Left lung (tissue), 10 donors: ENCODE data around the gene TMSB4Y. TPM values are rescaled to one million over a fixed set of nuclear protein-coding genes. Genes with fewer than 3 reads are reported as not detected.

Experiments used
- ATAC-seq: fragments of 200-7000 bp; cut with Tn5 transposase; one replicate; pipeline ENCODE4 v1.9.1; 2020; ENCODE audit warnings: moderate library complexity
- DNase-seq, 4 donors: peaks; one replicate each; pipeline ENCODE4 v3.0.0-alpha.2; 2013 to 2020
- H3K27ac ChIP-seq, 2 donors: fragments of 200-600 bp; sonication (generic) in 1 of 2; one replicate each; pipeline versions ENCODE4 v1.5.0 to v1.8.0; 2020 to 2021
- H3K27me3 ChIP-seq, 2 donors: fragments of 200-600 bp; sonication (generic) in 1 of 2; one replicate each; pipeline versions ENCODE4 v1.5.0 to v1.8.0; 2020 to 2021
- H3K36me3 ChIP-seq, 2 donors: fragments of 200-600 bp; sonication (generic) in 1 of 2; one replicate each; pipeline versions ENCODE4 v1.5.0 to v1.8.0; 2020 to 2021
- H3K4me1 ChIP-seq, 2 donors: fragments of 200-600 bp; one replicate each; pipeline ENCODE4 v1.8.0; 2021
- H3K4me3 ChIP-seq, 2 donors: fragments of 200-600 bp; sonication (generic) in 1 of 2; one replicate each; pipeline versions ENCODE4 v1.5.0 to v1.8.0; 2020 to 2021; ENCODE audit warnings: mild to moderate bottlenecking in 1 of 2
- H3K9me3 ChIP-seq, 2 donors: fragments of 200-600 bp; sonication (generic) in 1 of 2; one replicate each; pipeline versions ENCODE4 v1.5.0 to v1.8.0; 2020 to 2021
- intact Hi-C, 2 donors: fragments of 100-400 bp; cut with DNase I; formaldehyde crosslinking; loops; one replicate each; pipeline versions ENCODE4 v1.11.2 to v1.14.2; 2022
- polyA plus RNA-seq, 6 donors: library from polyadenylated mRNA; unstranded; fragments of 120-200 nt; gene quantifications; one replicate each; pipeline ENCODE4 v1.2.1, GENCODE V29; 2013; ENCODE audit not compliant: insufficient read length in 6 of 6
- total RNA-seq, 2 donors: library from RNA; stranded (reverse); fragmentation: NEBNext Ultra II Directional; extraction: Animal tissue kit (Norgen Biotek cat#: 25700); gene quantifications; one replicate each; pipeline ENCODE4 v1.2.1, GENCODE V29; 2021
- TF ChIP-seq, protein P1 (sequence below), 2 donors: fragments of 200-600 bp; sonication (generic) in 1 of 2; IDR thresholded peaks; one replicate each; pipeline versions ENCODE4 v1.5.0 to v1.8.0; 2021; ENCODE audit warnings: antibody characterized with exemption in 2 of 2
- donor health status: DM: no; HTN: yes; CAD: no.
- donor health status: DM: no; HTN: no; CAD: no.

Gene TMSB4Y
- total and polyA plus RNA-seq, 8 donors: 0.09 to 3.5 (median 1.6) TPM; not detected in 2

DNA sequence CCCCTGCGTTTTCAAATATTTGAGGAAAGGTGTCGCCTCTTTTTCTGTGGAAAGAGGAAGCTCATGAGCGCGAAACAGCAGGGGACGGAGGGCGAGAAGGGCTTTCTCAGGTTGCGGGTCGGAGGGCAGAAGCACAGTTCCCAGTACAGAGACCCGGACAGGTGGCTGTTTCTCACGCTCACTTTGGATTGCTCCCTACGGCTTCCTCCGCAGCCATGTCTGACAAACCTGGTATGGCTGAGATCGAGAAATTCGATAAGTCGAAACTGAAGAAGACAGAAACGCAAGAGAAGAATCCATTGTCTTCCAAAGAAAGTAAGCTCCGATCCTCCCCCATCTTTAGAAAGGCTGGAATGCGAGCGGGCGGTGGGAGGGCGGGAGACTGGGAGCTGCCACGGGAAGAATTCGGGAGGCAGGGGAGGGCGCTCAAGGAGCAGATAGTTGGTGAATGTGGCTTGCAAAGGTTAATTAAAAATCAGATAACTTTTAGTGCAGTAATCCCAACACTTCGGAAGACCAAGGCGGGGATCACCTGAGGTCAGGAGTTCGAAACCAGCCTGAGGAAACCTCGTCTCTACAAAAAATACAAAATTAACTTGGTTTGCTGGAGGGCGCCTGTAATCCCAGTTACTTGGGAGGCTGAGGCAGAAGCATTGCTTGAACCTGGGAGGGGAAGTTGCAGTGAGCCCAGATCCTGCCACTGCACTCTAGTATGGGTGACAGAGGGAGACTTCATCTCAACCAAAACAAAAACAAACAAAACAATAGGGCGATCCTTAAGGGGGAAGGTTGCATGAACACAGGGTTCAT is 627 bp downstream of the TMSB4Y start:
- Histone ChIP-seq H3K27me3 (no peaks in the 10 kb centered on the region), H3K4me1 (peaks cover 0 to 10% of the 10 kb centered on the region in 2 donors), H3K36me3 (no peaks in the 10 kb centered on the region), H3K4me3 (peak overlapping the region in 1 of 2 donors; percentile 46), H3K27ac (peak overlapping the region in 1 of 2 donors; percentile 89), H3K9me3 (no peaks in the 10 kb centered on the region)
- DNase-seq: peak in 1 of 4 donors; percentile 36
- no peak for ATAC-seq
- TF ChIP-seq, protein P1, sequence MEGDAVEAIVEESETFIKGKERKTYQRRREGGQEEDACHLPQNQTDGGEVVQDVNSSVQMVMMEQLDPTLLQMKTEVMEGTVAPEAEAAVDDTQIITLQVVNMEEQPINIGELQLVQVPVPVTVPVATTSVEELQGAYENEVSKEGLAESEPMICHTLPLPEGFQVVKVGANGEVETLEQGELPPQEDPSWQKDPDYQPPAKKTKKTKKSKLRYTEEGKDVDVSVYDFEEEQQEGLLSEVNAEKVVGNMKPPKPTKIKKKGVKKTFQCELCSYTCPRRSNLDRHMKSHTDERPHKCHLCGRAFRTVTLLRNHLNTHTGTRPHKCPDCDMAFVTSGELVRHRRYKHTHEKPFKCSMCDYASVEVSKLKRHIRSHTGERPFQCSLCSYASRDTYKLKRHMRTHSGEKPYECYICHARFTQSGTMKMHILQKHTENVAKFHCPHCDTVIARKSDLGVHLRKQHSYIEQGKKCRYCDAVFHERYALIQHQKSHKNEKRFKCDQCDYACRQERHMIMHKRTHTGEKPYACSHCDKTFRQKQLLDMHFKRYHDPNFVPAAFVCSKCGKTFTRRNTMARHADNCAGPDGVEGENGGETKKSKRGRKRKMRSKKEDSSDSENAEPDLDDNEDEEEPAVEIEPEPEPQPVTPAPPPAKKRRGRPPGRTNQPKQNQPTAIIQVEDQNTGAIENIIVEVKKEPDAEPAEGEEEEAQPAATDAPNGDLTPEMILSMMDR (IDR thresholded peaks at IDR 0.05): no peak
- intact Hi-C loops: no loop called here

DNA sequence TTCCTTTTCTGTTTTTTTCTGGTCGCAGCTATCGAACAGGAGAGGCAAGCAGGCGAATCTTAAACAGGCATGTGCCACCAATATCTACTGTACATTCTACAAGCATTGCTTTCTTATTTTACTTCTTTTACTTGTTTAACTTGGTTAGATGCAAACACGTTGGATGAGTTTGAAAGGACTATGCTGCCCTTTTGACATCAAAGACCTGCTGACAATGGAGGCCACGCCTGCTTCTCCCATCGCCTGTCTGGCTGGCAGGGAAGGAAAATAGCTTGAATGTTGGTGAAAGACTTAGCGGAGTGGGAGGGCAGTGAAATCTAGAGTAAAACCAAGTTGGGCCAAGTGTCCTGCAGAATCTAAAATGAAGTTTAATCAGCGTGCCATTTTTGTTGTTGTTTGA is 1.5 kb downstream of the TMSB4Y start:
- Histone ChIP-seq H3K9me3 (no peaks in the 10 kb centered on the region), H3K27me3 (no peaks in the 10 kb centered on the region), H3K27ac (no peak overlapping the region), H3K36me3 (no peaks in the 10 kb centered on the region), H3K4me1 (peaks cover 0 to 10% of the 10 kb centered on the region in 2 donors), H3K4me3 (peak overlapping the region in 1 of 2 donors; percentile 46)
- ATAC-seq (no peak), DNase-seq (no peak)
- intact Hi-C loops: no loop called here
- TF ChIP-seq, protein P1 (IDR thresholded peaks at IDR 0.05): no peak

DNA sequence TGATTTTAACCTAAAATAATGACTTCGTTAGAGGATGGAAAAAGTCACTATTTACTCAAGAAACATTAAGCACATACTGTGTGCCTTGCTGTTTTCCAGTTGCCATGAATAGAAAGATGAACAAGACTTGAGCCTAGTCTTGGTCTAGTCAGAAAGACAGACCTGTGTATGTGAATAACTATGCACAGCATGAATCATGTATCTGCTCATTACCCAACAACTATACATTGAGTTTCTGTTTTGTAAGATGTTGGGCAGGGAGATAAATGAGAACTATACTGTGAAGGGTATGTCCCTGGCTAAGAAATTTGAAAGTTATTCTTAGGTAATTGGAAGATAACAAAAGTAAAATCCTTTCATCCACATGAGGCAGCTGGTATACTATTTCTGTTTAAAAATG is 4.3 kb downstream of the TMSB4Y start:
- no peak for DNase-seq
- Histone ChIP-seq H3K27me3 (no peaks in the 10 kb centered on the region), H3K36me3 (no peaks in the 10 kb centered on the region), H3K27ac (no peak overlapping the region), H3K4me3 (no peak overlapping the region), H3K4me1 (peaks cover 0 to 10% of the 10 kb centered on the region in 2 donors), H3K9me3 (no peaks in the 10 kb centered on the region)
- TF ChIP-seq, protein P1 (IDR thresholded peaks at IDR 0.05): no peak
- no peak for ATAC-seq
- intact Hi-C loops: no loop called here

DNA sequence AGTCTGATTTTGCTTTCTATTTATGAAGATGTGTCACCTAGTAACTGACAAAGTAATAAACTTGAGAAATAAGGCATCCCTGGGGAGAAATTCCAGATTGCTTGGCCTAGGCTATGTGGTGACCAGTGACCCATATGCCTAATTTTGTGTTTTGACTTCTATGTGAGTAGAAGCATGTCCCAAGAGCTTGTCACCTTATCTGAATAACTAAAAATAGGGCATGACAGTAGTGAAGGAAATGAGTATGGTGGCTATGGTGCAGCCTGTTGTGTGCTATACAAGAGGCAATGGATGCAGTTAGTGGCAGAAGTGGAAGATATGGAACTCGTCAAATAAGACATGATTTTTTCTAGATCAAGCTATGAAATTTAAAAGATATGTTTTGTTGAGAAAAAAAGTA is 15.3 kb downstream of the TMSB4Y start:
- Histone ChIP-seq H3K27me3 (no peaks in the 10 kb centered on the region), H3K9me3 (peaks cover 0 to 4% of the 10 kb centered on the region in 2 donors), H3K4me1 (no peaks in the 10 kb centered on the region), H3K27ac (no peak overlapping the region), H3K36me3 (no peaks in the 10 kb centered on the region), H3K4me3 (no peak overlapping the region)
- TF ChIP-seq, protein P1 (IDR thresholded peaks at IDR 0.05): no peak
- DNase-seq (no peak), ATAC-seq (no peak)
- intact Hi-C loops: no loop called here

DNA sequence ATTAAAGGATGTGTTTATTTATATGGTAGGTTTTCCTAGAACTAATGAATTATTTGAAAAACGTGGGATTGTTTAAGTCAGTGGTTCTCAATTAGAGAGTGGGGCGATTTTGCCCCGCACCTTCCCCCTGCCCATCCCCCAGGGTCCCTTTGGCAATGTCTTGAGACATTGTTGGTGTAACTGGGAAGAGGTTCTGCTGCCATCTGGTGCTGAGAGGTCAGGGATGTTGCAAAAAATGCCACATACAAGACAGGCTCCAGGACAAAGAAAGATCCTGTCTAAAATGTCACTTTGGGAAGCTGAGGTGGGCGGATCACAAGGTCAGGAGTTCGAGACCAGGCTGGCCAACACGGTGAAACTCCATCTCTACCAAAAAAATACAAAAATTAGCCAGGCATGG is 25.8 kb downstream of the TMSB4Y start:
- intact Hi-C loops: no loop called here
- H3K4me3 ChIP-seq: no peak overlapping the region
- no peaks in the 10 kb centered on the region for H3K36me3 ChIP-seq
- no peaks in the 10 kb centered on the region for H3K4me1 ChIP-seq
- TF ChIP-seq, protein P1 (IDR thresholded peaks at IDR 0.05): no peak
- DNase-seq (no peak), ATAC-seq (no peak)
- no peak overlapping the region for H3K27ac ChIP-seq
- no peaks in the 10 kb centered on the region for H3K9me3 ChIP-seq
- no peaks in the 10 kb centered on the region for H3K27me3 ChIP-seq
